SK-N-SH treated with all-trans-retinoic acid at 6 μM for 48 hours (cell line): ENCODE results near the gene PPP1R14B.

ENCODE experiments used
- ATAC-seq: fragments of 200-7000 bp; cut with Tn5 transposase; 3 replicates; pipeline ENCODE4 v1.9.1; 2020; ENCODE audit warnings: mild to moderate bottlenecking, moderate library complexity
- ARNTL ChIP-seq: fragments of 450-650 bp; formaldehyde crosslinking; IDR thresholded peaks from 2 replicates; pipeline ENCODE4 v1.5.0; 2020; ENCODE audit warnings: low read depth, mild to moderate bottlenecking, moderate library complexity, borderline replicate concordance
- BACH2 ChIP-seq: fragments of 250-450 bp; sonication (Bioruptor Pico); IDR thresholded peaks from 2 replicates; pipeline ENCODE4 v1.9.0; 2021; ENCODE audit warnings: mild to moderate bottlenecking, borderline replicate concordance
- CSDC2 ChIP-seq: fragments of 250-450 bp; sonication (Bioruptor Pico); IDR thresholded peaks from 2 replicates; pipeline ENCODE4 v1.5.0; 2020; ENCODE audit warnings: mild to moderate bottlenecking, moderate library complexity
- ESRRG ChIP-seq: fragments of 250-450 bp; sonication (Bioruptor Pico); IDR thresholded peaks from 2 replicates; pipeline ENCODE4 v1.6.1; 2021; ENCODE audit warnings: mild to moderate bottlenecking
- GLIS3 ChIP-seq: fragments of 250-450 bp; sonication (Bioruptor Pico); IDR thresholded peaks from 2 replicates; pipeline ENCODE4 v1.5.0; 2020; ENCODE audit warnings: mild to moderate bottlenecking, moderate library complexity
- OSR1 ChIP-seq: fragments of 250-450 bp; sonication (Bioruptor Pico); IDR thresholded peaks from 2 replicates; pipeline ENCODE4 v1.8.0; 2022; ENCODE audit warnings: moderate library complexity, mild to moderate bottlenecking, inconsistent platforms
- PPARA ChIP-seq: fragments of 250-450 bp; sonication (Bioruptor Pico); IDR thresholded peaks from 2 replicates; pipeline ENCODE4 v1.5.0; 2020; ENCODE audit warnings: mild to moderate bottlenecking, borderline replicate concordance
- RARB ChIP-seq: fragments of 250-450 bp; sonication (Bioruptor Pico); IDR thresholded peaks from 2 replicates; pipeline ENCODE4 v1.8.0; 2021; ENCODE audit warnings: mild to moderate bottlenecking, moderate library complexity
- TCF4 ChIP-seq: fragments of 250-450 bp; sonication (Bioruptor Pico); IDR thresholded peaks from 2 replicates; pipeline ENCODE4 v1.8.0; 2021; ENCODE audit warnings: mild to moderate bottlenecking, moderate library complexity, borderline replicate concordance
- TOX ChIP-seq: fragments of 250-450 bp; sonication (Bioruptor Pico); IDR thresholded peaks from 2 replicates; pipeline ENCODE4 v1.8.0; 2021; ENCODE audit warnings: mild to moderate bottlenecking, moderate library complexity, borderline replicate concordance
- ZC3H10 ChIP-seq: fragments of 250-450 bp; sonication (Bioruptor Pico); IDR thresholded peaks from 2 replicates; pipeline ENCODE4 v1.5.1; 2021; ENCODE audit warnings: mild to moderate bottlenecking, moderate library complexity
- ZFP3 ChIP-seq: fragments of 250-450 bp; sonication (Bioruptor Pico); IDR thresholded peaks from 2 replicates; pipeline ENCODE4 v1.5.0; 2020; ENCODE audit warnings: mild to moderate bottlenecking, moderate library complexity
- ZFP30 ChIP-seq: fragments of 450-650 bp; formaldehyde crosslinking; IDR thresholded peaks from 2 replicates; pipeline ENCODE4 v1.5.0; 2022; ENCODE audit warnings: mild to moderate bottlenecking, moderate library complexity
- ZNF565 ChIP-seq: fragments of 450-650 bp; formaldehyde crosslinking; conservative IDR thresholded peaks from 2 replicates; pipeline ENCODE4 v1.5.0; 2020; ENCODE audit warnings: low read depth, mild to moderate bottlenecking, moderate library complexity
- ZNF70 ChIP-seq: fragments of 450-650 bp; formaldehyde crosslinking; IDR thresholded peaks from 2 replicates; pipeline ENCODE4 v1.5.0; 2020; ENCODE audit warnings: mild to moderate bottlenecking, moderate library complexity
- ZNF8 ChIP-seq: fragments of 450-650 bp; formaldehyde crosslinking; IDR thresholded peaks from 2 replicates; pipeline ENCODE4 v1.5.0; 2020; ENCODE audit warnings: mild to moderate bottlenecking, moderate library complexity
- TF ChIP-seq, protein P1 (sequence below): fragments of 250-450 bp; sonication (Bioruptor Pico); IDR thresholded peaks from 2 replicates; pipeline ENCODE4 v1.5.0; 2020; ENCODE audit warnings: mild to moderate bottlenecking, moderate library complexity
- TF ChIP-seq, protein P2 (sequence below): fragments of 250-450 bp; sonication (Bioruptor Pico); IDR thresholded peaks from 2 replicates; pipeline ENCODE4 v1.5.1; 2021; ENCODE audit warnings: mild to moderate bottlenecking, moderate library complexity
- TF ChIP-seq, protein P3 (sequence below): fragments of 250-450 bp; sonication (Bioruptor Pico); IDR thresholded peaks from 2 replicates; pipeline ENCODE4 v1.5.1; 2020; ENCODE audit warnings: low read depth, mild to moderate bottlenecking, moderate library complexity
- TF ChIP-seq, protein P4 (sequence below): fragments of 250-450 bp; sonication (Bioruptor Pico); IDR thresholded peaks from 2 replicates; pipeline ENCODE4 v1.8.0; 2020; ENCODE audit warnings: mild to moderate bottlenecking, moderate library complexity, borderline replicate concordance
- TF ChIP-seq, protein P5 (sequence below): fragments of 250-450 bp; sonication (Bioruptor Pico); IDR thresholded peaks from 2 replicates; pipeline ENCODE4 v1.8.0; 2021; ENCODE audit warnings: low read depth, mild to moderate bottlenecking, moderate library complexity, borderline replicate concordance

Gene PPP1R14B

DNA sequence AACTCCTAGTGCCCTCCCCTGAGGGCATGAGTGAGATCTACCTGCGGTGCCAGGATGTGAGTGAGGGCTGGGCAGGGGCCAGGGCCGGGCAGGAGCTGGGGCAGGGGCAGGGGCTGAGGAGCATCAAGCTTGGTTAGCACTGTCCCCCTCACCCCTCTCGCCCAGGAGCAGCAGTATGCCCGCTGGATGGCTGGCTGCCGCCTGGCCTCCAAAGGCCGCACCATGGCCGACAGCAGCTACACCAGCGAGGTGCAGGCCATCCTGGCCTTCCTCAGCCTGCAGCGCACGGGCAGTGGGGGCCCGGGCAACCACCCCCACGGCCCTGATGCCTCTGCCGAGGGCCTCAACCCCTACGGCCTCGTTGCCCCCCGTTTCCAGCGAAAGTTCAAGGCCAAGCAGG lies 26.5 kb downstream of the PPP1R14B start:
- TF ChIP-seq GLIS3 (CRISPR knock-in tag) = no peak
- TF ChIP-seq, protein P1, sequence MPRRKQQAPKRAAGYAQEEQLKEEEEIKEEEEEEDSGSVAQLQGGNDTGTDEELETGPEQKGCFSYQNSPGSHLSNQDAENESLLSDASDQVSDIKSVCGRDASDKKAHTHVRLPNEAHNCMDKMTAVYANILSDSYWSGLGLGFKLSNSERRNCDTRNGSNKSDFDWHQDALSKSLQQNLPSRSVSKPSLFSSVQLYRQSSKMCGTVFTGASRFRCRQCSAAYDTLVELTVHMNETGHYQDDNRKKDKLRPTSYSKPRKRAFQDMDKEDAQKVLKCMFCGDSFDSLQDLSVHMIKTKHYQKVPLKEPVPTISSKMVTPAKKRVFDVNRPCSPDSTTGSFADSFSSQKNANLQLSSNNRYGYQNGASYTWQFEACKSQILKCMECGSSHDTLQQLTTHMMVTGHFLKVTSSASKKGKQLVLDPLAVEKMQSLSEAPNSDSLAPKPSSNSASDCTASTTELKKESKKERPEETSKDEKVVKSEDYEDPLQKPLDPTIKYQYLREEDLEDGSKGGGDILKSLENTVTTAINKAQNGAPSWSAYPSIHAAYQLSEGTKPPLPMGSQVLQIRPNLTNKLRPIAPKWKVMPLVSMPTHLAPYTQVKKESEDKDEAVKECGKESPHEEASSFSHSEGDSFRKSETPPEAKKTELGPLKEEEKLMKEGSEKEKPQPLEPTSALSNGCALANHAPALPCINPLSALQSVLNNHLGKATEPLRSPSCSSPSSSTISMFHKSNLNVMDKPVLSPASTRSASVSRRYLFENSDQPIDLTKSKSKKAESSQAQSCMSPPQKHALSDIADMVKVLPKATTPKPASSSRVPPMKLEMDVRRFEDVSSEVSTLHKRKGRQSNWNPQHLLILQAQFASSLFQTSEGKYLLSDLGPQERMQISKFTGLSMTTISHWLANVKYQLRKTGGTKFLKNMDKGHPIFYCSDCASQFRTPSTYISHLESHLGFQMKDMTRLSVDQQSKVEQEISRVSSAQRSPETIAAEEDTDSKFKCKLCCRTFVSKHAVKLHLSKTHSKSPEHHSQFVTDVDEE (CRISPR knock-in tag) = no peak
- ATAC-seq = peak; percentile 11

DNA sequence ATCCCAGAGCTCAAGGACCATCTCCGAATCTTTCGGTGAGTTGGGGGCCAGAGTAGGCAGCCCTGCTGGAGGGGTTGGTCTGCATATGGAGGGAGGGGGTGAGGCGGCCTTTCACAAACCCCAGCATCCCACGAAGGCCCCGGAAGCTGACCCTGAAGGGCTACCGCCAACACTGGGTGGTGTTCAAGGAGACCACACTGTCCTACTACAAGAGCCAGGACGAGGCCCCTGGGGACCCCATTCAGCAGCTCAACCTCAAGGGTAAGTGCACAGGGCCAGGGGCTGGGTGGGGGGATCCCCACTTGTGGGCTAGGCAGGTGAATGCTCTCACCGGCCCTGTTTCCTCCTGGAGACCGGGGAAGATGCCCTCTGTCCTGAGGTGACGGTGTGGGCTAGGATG lies 27.0 kb downstream of the PPP1R14B start:
- TF ChIP-seq PPARA (CRISPR knock-in tag) (no peak), ARNTL (CRISPR knock-in tag) (no peak), ZC3H10 (CRISPR knock-in tag) (no peak), RARB (CRISPR knock-in tag) (no peak), CSDC2 (CRISPR knock-in tag) (no peak), ZFP3 (CRISPR knock-in tag) (no peak), BACH2 (CRISPR knock-in tag) (no peak), OSR1 (CRISPR knock-in tag) (no peak), ZNF70 (CRISPR knock-in tag) (no peak), ZFP30 (CRISPR knock-in tag) (no peak), ZNF8 (CRISPR knock-in tag) (no peak), TCF4 (CRISPR knock-in tag) (no peak), ZNF565 (CRISPR knock-in tag) (no peak), ESRRG (CRISPR knock-in tag) (no peak)
- TF ChIP-seq, protein P2, sequence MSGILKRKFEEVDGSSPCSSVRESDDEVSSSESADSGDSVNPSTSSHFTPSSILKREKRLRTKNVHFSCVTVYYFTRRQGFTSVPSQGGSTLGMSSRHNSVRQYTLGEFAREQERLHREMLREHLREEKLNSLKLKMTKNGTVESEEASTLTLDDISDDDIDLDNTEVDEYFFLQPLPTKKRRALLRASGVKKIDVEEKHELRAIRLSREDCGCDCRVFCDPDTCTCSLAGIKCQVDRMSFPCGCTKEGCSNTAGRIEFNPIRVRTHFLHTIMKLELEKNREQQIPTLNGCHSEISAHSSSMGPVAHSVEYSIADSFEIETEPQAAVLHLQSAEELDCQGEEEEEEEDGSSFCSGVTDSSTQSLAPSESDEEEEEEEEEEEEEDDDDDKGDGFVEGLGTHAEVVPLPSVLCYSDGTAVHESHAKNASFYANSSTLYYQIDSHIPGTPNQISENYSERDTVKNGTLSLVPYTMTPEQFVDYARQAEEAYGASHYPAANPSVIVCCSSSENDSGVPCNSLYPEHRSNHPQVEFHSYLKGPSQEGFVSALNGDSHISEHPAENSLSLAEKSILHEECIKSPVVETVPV (CRISPR knock-in tag) = no peak
- TF ChIP-seq, protein P1 (CRISPR knock-in tag) = no peak
- TF ChIP-seq, protein P3, sequence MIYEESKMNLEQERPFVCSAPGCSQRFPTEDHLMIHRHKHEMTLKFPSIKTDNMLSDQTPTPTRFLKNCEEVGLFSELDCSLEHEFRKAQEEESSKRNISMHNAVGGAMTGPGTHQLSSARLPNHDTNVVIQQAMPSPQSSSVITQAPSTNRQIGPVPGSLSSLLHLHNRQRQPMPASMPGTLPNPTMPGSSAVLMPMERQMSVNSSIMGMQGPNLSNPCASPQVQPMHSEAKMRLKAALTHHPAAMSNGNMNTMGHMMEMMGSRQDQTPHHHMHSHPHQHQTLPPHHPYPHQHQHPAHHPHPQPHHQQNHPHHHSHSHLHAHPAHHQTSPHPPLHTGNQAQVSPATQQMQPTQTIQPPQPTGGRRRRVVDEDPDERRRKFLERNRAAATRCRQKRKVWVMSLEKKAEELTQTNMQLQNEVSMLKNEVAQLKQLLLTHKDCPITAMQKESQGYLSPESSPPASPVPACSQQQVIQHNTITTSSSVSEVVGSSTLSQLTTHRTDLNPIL (CRISPR knock-in tag) = no peak
- TF ChIP-seq, protein P4, sequence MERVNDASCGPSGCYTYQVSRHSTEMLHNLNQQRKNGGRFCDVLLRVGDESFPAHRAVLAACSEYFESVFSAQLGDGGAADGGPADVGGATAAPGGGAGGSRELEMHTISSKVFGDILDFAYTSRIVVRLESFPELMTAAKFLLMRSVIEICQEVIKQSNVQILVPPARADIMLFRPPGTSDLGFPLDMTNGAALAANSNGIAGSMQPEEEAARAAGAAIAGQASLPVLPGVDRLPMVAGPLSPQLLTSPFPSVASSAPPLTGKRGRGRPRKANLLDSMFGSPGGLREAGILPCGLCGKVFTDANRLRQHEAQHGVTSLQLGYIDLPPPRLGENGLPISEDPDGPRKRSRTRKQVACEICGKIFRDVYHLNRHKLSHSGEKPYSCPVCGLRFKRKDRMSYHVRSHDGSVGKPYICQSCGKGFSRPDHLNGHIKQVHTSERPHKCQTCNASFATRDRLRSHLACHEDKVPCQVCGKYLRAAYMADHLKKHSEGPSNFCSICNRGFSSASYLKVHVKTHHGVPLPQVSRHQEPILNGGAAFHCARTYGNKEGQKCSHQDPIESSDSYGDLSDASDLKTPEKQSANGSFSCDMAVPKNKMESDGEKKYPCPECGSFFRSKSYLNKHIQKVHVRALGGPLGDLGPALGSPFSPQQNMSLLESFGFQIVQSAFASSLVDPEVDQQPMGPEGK (CRISPR knock-in tag) = no peak
- peak; percentile 10; the same call in 2 of the 3 replicates for ATAC-seq

DNA sequence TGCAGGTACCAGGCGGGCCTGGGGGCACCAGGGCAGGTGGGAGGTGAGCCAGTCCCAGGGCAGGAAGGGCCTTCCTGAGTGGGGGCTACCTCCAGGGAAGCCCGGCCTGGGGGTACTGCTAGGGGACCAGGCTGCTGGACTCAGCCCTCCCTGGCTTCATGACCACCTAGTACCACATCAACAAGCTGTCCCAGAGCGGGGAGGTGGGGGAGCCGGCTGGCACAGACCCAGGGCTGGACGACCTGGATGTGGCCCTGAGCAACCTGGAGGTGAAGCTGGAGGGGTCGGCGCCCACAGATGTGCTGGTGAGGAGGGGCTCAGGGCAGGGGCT lies 27.4 kb downstream of the PPP1R14B start:
- TF ChIP-seq TOX (CRISPR knock-in tag) = no peak
- TF ChIP-seq ZNF565 (CRISPR knock-in tag) = no peak
- TF ChIP-seq ZFP3 (CRISPR knock-in tag) = no peak
- TF ChIP-seq, protein P5, sequence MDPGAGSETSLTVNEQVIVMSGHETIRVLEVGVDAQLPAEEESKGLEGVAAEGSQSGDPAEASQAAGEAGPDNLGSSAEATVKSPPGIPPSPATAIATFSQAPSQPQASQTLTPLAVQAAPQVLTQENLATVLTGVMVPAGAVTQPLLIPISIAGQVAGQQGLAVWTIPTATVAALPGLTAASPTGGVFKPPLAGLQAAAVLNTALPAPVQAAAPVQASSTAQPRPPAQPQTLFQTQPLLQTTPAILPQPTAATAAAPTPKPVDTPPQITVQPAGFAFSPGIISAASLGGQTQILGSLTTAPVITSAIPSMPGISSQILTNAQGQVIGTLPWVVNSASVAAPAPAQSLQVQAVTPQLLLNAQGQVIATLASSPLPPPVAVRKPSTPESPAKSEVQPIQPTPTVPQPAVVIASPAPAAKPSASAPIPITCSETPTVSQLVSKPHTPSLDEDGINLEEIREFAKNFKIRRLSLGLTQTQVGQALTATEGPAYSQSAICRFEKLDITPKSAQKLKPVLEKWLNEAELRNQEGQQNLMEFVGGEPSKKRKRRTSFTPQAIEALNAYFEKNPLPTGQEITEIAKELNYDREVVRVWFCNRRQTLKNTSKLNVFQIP (CRISPR knock-in tag) = no peak
- TF ChIP-seq, protein P1 (CRISPR knock-in tag) = no peak
- no peak for TF ChIP-seq CSDC2 (CRISPR knock-in tag)
- TF ChIP-seq ZNF70 (CRISPR knock-in tag) = no peak
- TF ChIP-seq BACH2 (CRISPR knock-in tag) = no peak
- ATAC-seq = no peak; the same call in 2 of the 3 replicates
